ENCODE results near the gene NCKAP5.

NCKAP5 gene

DNA sequence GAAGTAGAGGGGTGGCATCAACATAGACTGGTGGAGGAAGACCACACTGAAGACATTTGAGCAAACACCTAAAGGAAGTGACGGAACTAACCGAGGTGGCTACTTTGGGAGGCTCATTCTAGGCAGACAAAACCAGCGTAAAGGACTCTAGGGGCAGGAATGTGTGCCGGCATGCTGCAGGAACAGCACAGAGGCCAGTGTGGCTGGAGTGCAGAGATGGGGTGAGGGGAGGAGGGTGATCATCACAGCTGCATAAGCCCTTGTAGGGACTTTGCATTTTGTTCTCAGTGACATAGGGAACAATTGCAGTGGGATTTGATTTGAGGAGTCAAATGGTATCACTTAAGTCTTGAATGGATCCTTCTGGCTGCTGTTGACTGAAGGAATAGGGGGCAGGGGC is 253.5 kb downstream of the NCKAP5 start:
- TF ChIP-seq, protein P1, sequence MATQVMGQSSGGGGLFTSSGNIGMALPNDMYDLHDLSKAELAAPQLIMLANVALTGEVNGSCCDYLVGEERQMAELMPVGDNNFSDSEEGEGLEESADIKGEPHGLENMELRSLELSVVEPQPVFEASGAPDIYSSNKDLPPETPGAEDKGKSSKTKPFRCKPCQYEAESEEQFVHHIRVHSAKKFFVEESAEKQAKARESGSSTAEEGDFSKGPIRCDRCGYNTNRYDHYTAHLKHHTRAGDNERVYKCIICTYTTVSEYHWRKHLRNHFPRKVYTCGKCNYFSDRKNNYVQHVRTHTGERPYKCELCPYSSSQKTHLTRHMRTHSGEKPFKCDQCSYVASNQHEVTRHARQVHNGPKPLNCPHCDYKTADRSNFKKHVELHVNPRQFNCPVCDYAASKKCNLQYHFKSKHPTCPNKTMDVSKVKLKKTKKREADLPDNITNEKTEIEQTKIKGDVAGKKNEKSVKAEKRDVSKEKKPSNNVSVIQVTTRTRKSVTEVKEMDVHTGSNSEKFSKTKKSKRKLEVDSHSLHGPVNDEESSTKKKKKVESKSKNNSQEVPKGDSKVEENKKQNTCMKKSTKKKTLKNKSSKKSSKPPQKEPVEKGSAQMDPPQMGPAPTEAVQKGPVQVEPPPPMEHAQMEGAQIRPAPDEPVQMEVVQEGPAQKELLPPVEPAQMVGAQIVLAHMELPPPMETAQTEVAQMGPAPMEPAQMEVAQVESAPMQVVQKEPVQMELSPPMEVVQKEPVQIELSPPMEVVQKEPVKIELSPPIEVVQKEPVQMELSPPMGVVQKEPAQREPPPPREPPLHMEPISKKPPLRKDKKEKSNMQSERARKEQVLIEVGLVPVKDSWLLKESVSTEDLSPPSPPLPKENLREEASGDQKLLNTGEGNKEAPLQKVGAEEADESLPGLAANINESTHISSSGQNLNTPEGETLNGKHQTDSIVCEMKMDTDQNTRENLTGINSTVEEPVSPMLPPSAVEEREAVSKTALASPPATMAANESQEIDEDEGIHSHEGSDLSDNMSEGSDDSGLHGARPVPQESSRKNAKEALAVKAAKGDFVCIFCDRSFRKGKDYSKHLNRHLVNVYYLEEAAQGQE (IDR thresholded peaks at IDR 0.05; ENCODE audit: insufficient read depth in 1 of 2, low read depth in 2 of 2, low read length in 2 of 2): no peak
- TF ChIP-seq POLR2AphosphoS5 (IDR thresholded peaks at IDR 0.05; ENCODE audit: low read depth, low read length) (no peak), SIN3A (IDR thresholded peaks at IDR 0.05; ENCODE audit: borderline replicate concordance, insufficient read depth, low read length) (no peak), TAF1 (IDR thresholded peaks at IDR 0.05; ENCODE audit: borderline replicate concordance, insufficient read depth, low read length) (no peak), FOXP2 (optimal IDR thresholded peaks at IDR 0.05; ENCODE audit: borderline replicate concordance, extremely low read depth, extremely low read length, insufficient read depth) (no peak)

DNA sequence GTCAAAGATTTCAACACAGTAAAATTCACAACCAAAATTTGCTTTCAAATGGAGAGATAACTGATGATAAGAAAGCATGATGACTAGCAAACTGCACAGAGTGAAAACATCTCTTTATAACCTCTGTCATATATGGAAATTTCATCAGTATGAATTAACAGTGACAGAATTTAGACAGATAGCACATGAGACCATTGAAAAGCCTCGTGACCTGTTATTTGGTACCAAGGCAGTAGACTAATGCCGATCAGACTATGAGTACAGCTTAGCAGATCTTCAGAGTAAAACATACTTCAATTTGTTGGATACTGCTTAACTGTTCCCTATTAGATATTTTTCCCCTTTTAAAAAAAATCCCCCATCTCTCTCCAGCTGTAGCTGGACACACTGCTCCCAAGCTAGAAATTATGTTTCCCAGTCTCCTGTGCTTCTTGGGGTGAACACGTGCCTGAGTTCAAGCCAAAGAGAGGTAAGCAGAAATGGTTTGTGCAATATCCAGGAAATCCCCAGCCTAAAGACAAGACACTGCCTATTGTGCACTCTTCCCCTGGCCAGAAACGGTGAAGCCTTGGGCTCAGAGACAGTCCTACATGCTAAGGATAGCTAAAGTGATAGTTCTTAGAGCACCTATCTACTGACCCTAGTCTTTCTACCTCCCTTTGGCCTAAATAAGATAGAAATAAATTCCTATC is 256.1 kb downstream of the NCKAP5 start:
- TF ChIP-seq SIN3A (IDR thresholded peaks at IDR 0.05; ENCODE audit: borderline replicate concordance, insufficient read depth, low read length) (no peak), TAF1 (IDR thresholded peaks at IDR 0.05; ENCODE audit: borderline replicate concordance, insufficient read depth, low read length) (no peak), POLR2AphosphoS5 (IDR thresholded peaks at IDR 0.05; ENCODE audit: low read depth, low read length) (no peak), FOXP2 (optimal IDR thresholded peaks at IDR 0.05; ENCODE audit: borderline replicate concordance, extremely low read depth, extremely low read length, insufficient read depth) (no peak)
- TF ChIP-seq, protein P1 (IDR thresholded peaks at IDR 0.05; ENCODE audit: insufficient read depth in 1 of 2, low read depth in 2 of 2, low read length in 2 of 2): no peak

DNA sequence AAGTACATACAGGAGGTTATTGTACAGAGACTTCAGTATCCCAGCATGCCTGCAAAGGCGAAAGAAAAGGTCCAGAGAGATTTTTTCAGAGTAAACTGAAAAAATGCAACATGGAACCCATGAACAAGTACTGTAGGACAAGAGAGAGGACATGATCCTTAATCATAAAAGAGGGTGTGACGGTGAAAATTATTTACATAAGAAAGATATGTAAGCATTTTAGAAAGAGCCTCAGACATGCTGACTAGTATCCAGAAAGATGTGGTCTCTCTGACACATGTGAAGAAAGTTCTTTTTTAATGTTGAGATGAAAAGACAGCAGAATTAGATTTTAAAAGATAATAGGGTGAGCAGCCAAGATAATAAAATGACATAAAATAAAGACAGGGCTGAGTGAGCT is 262.0 kb downstream of the NCKAP5 start:
- TF ChIP-seq SIN3A (IDR thresholded peaks at IDR 0.05; ENCODE audit: borderline replicate concordance, insufficient read depth, low read length) (no peak), POLR2AphosphoS5 (IDR thresholded peaks at IDR 0.05; ENCODE audit: low read depth, low read length) (no peak), TAF1 (IDR thresholded peaks at IDR 0.05; ENCODE audit: borderline replicate concordance, insufficient read depth, low read length) (no peak)

DNA sequence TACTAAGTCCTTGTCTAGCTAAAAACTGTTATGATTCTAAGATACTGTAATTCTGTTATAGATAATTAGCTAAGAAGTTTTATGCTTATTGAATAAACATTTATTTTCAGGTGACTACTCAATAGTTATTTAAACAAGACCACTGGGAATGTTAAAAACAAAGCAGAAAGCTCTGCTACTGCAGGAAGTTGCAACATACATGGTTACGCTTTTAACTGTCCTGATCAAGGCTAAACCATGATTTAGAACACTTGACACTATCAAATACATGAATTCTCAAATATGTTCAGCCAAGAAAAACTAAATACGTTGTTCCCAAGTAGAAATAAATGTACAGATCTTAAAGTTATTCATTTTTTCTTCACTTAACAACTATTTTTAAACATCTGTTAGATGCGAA is 263.9 kb downstream of the NCKAP5 start:
- no peak for TF ChIP-seq FOXP2 (optimal IDR thresholded peaks at IDR 0.05; ENCODE audit: borderline replicate concordance, extremely low read depth, extremely low read length, insufficient read depth)

DNA sequence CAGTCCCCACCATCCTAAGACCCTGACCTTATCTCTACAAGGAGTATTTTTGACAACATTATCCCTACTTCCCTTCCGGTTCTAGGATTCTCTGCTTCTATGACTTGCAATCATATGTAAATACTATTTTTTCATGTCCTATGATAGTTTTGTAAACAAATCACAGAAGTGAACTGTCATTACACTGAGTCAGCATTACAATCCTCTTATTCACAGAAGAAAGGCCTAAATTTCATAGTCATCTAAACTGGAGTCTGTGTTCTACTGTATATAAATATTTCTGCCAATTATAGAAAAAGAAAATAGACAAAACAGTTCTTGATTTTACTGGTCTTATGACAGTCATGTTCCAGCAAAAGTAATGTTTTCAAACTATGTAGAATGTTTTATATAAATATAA is 265.1 kb downstream of the NCKAP5 start:
- TF ChIP-seq POLR2AphosphoS5 (IDR thresholded peaks at IDR 0.05; ENCODE audit: low read depth, low read length): no peak
- TF ChIP-seq TAF1 (IDR thresholded peaks at IDR 0.05; ENCODE audit: borderline replicate concordance, insufficient read depth, low read length): no peak
- TF ChIP-seq FOXP2 (optimal IDR thresholded peaks at IDR 0.05; ENCODE audit: borderline replicate concordance, extremely low read depth, extremely low read length, insufficient read depth): no peak
- TF ChIP-seq, protein P1 (IDR thresholded peaks at IDR 0.05; ENCODE audit: insufficient read depth in 1 of 2, low read depth in 2 of 2, low read length in 2 of 2): no peak
- TF ChIP-seq SIN3A (IDR thresholded peaks at IDR 0.05; ENCODE audit: borderline replicate concordance, insufficient read depth, low read length): no peak

DNA sequence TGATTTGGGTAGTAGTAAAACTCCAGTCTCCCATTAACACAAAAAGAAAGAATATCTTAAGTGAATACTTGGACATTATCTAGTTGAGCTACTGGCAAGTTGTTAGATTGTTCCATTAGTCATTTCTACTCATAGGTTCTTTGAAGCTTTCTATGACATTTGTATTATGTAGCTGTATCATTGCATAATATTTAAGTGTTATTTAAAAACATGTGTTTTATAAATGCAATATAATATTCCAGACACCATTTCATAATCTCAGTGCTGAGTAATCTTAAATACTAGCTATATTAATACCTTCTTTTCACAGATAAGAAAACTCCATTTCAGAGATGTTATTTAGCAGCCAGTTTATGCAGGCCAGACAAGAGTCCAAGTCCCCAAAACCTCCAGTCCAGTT is 271.9 kb downstream of the NCKAP5 start:
- TF ChIP-seq POLR2AphosphoS5 (IDR thresholded peaks at IDR 0.05; ENCODE audit: low read depth, low read length) (no peak), FOXP2 (optimal IDR thresholded peaks at IDR 0.05; ENCODE audit: borderline replicate concordance, extremely low read depth, extremely low read length, insufficient read depth) (no peak), SIN3A (IDR thresholded peaks at IDR 0.05; ENCODE audit: borderline replicate concordance, insufficient read depth, low read length) (no peak), TAF1 (IDR thresholded peaks at IDR 0.05; ENCODE audit: borderline replicate concordance, insufficient read depth, low read length) (no peak)
- TF ChIP-seq, protein P1 (IDR thresholded peaks at IDR 0.05; ENCODE audit: insufficient read depth in 1 of 2, low read depth in 2 of 2, low read length in 2 of 2): no peak

All from PFSK-1 (cell line).